GM12878 (cell line): ENCODE data around the gene TROAP. TPM values are rescaled to one million over a fixed set of nuclear protein-coding genes. Genes with fewer than 3 reads are reported as not detected.

Experiments
- CBFB ChIP-seq: IDR thresholded peaks from 2 replicates; pipeline ENCODE4 v1.6.1; 2016; ENCODE audit warnings: antibody characterized with exemption, low read depth
- ESRRA ChIP-seq: IDR thresholded peaks from 2 replicates; pipeline ENCODE4 v1.6.1; 2012; ENCODE audit warnings: mild to moderate bottlenecking, low read length, improper control_type of control experiment
- HDGF ChIP-seq: fragments of 450-650 bp; IDR thresholded peaks from 2 replicates; pipeline ENCODE4 v1.6.1; 2016; ENCODE audit warnings: antibody characterized with exemption
- NFYA ChIP-seq: IDR thresholded peaks from 2 replicates; pipeline ENCODE4 v1.6.1; 2011; ENCODE audit warnings: low read depth, mild to moderate bottlenecking, low read length, improper control_type of control experiment, borderline replicate concordance
- PAX5 ChIP-seq: IDR thresholded peaks from 2 replicates; pipeline ENCODE4 v1.6.1; 2011; ENCODE audit warnings: low read depth, low read length, borderline replicate concordance
- RBBP5 ChIP-seq: fragments of 200-600 bp; sonication (generic); conservative IDR thresholded peaks from 2 replicates; pipeline ENCODE4 v1.6.1; 2016
- RELA ChIP-seq: fragments of 450-650 bp; IDR thresholded peaks from 2 replicates; pipeline ENCODE4 v1.8.0; 2014; ENCODE audit warnings: borderline replicate concordance; ENCODE audit not compliant: partially characterized antibody
- RUNX3 ChIP-seq: IDR thresholded peaks from 2 replicates; pipeline ENCODE4 v1.6.1; 2012; ENCODE audit warnings: low read length, inconsistent platforms
- SIN3A ChIP-seq: IDR thresholded peaks from 2 replicates; pipeline ENCODE4 v1.6.1; 2012; ENCODE audit warnings: low read depth, low read length, improper control_type of control experiment
- SMARCA5 ChIP-seq: fragments of 450-650 bp; IDR thresholded peaks from 2 replicates; pipeline ENCODE4 v1.6.1; 2017; ENCODE audit warnings: mild to moderate bottlenecking
- TBL1XR1 ChIP-seq: IDR thresholded peaks from 2 replicates; pipeline ENCODE4 v1.6.1; 2012; ENCODE audit warnings: low read depth, low read length, improper control_type of control experiment
- ZNF217 ChIP-seq: fragments of 450-650 bp; IDR thresholded peaks from 2 replicates; pipeline ENCODE4 v1.6.1; 2017; ENCODE audit warnings: antibody characterized with exemption, mild to moderate bottlenecking
- ZNF274 ChIP-seq: IDR thresholded peaks from one replicate; pipeline ENCODE4 v1.8.0; 2011; ENCODE audit not compliant: insufficient read length, insufficient read depth
- polyA plus RNA-seq, 11 experiments: library from polyadenylated mRNA; depleted of rRNA in 4 of 11; unstranded in 6 of 11; stranded (reverse) in 5 of 11; fragments of >200 nt; fragmentation: Nextera tagmentation in 4 of 11; fragmentation: Illumina TruSeq in 1 of 11; extraction: Ambion mirVana in 4 of 11; extraction: Trizol in 1 of 11; gene quantifications; 1 replicate in 1 of 11; 2 replicates in 10 of 11; pipeline versions ENCODE4 v1.2.1 to v1.2.3, GENCODE V29; 2011 to 2016; ENCODE audit warnings: inconsistent platforms in 2 of 11, missing spikeins in 2 of 11, low read depth in 1 of 11
- total RNA-seq, 4 experiments: library from RNA; depleted of rRNA in 3 of 4; stranded (reverse); fragments of >200 nt in 3 of 4; fragmentation: Illumina TruSeq in 1 of 4; extraction: Trizol in 1 of 4; gene quantifications; 2 replicates each; pipeline versions ENCODE4 v1.2.1 to v1.2.3, GENCODE V29; 2013 to 2021
- TF ChIP-seq, protein P1 (sequence below): fragments of 150-350 bp; IDR thresholded peaks from 2 replicates; pipeline ENCODE4 v1.6.1; 2014; ENCODE audit warnings: mild to moderate bottlenecking, low read depth, low read length
- TF ChIP-seq, protein P2 (sequence below): fragments of 450-650 bp; IDR thresholded peaks from 2 replicates; pipeline ENCODE4 v1.6.1; 2016; ENCODE audit warnings: mild to moderate bottlenecking
- TF ChIP-seq, protein P3 (sequence below): fragments of 450-650 bp; IDR thresholded peaks from 2 replicates; pipeline ENCODE4 v1.6.1; 2018; ENCODE audit warnings: mild to moderate bottlenecking, low read depth, moderate library complexity; ENCODE audit not compliant: partially characterized antibody
- TF ChIP-seq, protein P4 (sequence below): fragments of 450-650 bp; IDR thresholded peaks from 2 replicates; pipeline ENCODE4 v1.6.1; 2017; ENCODE audit warnings: mild to moderate bottlenecking, moderate library complexity
- TF ChIP-seq, protein P5 (sequence below): fragments of 450-650 bp; IDR thresholded peaks from 2 replicates; pipeline ENCODE4 v1.6.1; 2017; ENCODE audit warnings: mild to moderate bottlenecking

TROAP gene
- total and polyA plus RNA-seq, 10 of the 15 experiments (the other 5 are each of a cell fraction or from before 2014, with no cell fraction given): 26.8 to 93.7 (median 52.6) TPM

DNA sequence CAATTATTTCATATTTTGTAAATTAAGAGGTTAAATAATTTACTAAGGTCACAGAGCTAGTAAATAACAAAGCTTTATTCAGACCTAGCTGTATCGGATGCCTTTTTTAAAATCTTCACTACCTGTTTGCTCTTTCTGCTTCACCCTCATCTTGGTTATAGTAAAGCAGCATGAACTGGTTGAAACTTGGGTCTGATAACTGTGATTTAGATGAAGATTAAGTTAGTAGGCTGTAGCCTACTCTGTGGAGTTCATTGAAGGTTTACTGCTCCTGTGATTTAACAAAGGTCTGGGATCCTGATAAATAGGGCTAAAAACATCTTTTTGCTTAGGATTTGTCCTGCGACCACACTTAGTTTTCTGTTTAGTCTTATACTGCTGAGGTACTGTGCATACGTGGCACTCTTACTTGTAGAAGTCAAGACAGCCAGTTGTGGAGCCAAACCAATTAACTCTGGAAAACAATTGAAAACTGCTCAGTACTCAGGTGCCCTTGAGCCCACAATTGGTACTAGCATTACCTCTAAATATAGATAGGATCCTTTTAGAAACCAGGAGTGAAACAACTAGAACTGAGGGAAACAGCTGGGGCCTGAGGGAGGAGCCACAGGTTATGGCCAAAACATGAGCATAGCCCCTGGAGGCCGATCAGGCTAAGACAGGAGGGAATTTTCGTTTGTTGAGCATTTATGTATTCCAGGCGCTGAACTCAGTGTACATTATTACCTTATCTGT, 46.5 kb downstream of the TROAP start (continued):
- TF ChIP-seq, protein P1, sequence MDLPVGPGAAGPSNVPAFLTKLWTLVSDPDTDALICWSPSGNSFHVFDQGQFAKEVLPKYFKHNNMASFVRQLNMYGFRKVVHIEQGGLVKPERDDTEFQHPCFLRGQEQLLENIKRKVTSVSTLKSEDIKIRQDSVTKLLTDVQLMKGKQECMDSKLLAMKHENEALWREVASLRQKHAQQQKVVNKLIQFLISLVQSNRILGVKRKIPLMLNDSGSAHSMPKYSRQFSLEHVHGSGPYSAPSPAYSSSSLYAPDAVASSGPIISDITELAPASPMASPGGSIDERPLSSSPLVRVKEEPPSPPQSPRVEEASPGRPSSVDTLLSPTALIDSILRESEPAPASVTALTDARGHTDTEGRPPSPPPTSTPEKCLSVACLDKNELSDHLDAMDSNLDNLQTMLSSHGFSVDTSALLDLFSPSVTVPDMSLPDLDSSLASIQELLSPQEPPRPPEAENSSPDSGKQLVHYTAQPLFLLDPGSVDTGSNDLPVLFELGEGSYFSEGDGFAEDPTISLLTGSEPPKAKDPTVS: no peak
- TF ChIP-seq, protein P2, sequence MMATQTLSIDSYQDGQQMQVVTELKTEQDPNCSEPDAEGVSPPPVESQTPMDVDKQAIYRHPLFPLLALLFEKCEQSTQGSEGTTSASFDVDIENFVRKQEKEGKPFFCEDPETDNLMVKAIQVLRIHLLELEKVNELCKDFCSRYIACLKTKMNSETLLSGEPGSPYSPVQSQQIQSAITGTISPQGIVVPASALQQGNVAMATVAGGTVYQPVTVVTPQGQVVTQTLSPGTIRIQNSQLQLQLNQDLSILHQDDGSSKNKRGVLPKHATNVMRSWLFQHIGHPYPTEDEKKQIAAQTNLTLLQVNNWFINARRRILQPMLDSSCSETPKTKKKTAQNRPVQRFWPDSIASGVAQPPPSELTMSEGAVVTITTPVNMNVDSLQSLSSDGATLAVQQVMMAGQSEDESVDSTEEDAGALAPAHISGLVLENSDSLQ: no peak
- TF ChIP-seq TBL1XR1 (no peak), ZNF217 (no peak), NFYA (no peak), CBFB (0 out of 2 replicates have a peak, but pooled peaks have one; percentile 27), HDGF (no peak), ESRRA (no peak), PAX5 (no peak), RELA (no peak), SIN3A (no peak; the same call in 1 of the 2 replicates), RBBP5 (no peak), SMARCA5 (no peak; the same call in 1 of the 2 replicates), RUNX3 (peak; percentile 58), ZNF274 (no peak)
- TF ChIP-seq, protein P3, sequence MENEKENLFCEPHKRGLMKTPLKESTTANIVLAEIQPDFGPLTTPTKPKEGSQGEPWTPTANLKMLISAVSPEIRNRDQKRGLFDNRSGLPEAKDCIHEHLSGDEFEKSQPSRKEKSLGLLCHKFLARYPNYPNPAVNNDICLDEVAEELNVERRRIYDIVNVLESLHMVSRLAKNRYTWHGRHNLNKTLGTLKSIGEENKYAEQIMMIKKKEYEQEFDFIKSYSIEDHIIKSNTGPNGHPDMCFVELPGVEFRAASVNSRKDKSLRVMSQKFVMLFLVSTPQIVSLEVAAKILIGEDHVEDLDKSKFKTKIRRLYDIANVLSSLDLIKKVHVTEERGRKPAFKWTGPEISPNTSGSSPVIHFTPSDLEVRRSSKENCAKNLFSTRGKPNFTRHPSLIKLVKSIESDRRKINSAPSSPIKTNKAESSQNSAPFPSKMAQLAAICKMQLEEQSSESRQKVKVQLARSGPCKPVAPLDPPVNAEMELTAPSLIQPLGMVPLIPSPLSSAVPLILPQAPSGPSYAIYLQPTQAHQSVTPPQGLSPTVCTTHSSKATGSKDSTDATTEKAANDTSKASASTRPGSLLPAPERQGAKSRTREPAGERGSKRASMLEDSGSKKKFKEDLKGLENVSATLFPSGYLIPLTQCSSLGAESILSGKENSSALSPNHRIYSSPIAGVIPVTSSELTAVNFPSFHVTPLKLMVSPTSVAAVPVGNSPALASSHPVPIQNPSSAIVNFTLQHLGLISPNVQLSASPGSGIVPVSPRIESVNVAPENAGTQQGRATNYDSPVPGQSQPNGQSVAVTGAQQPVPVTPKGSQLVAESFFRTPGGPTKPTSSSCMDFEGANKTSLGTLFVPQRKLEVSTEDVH: no peak
- TF ChIP-seq, protein P4, sequence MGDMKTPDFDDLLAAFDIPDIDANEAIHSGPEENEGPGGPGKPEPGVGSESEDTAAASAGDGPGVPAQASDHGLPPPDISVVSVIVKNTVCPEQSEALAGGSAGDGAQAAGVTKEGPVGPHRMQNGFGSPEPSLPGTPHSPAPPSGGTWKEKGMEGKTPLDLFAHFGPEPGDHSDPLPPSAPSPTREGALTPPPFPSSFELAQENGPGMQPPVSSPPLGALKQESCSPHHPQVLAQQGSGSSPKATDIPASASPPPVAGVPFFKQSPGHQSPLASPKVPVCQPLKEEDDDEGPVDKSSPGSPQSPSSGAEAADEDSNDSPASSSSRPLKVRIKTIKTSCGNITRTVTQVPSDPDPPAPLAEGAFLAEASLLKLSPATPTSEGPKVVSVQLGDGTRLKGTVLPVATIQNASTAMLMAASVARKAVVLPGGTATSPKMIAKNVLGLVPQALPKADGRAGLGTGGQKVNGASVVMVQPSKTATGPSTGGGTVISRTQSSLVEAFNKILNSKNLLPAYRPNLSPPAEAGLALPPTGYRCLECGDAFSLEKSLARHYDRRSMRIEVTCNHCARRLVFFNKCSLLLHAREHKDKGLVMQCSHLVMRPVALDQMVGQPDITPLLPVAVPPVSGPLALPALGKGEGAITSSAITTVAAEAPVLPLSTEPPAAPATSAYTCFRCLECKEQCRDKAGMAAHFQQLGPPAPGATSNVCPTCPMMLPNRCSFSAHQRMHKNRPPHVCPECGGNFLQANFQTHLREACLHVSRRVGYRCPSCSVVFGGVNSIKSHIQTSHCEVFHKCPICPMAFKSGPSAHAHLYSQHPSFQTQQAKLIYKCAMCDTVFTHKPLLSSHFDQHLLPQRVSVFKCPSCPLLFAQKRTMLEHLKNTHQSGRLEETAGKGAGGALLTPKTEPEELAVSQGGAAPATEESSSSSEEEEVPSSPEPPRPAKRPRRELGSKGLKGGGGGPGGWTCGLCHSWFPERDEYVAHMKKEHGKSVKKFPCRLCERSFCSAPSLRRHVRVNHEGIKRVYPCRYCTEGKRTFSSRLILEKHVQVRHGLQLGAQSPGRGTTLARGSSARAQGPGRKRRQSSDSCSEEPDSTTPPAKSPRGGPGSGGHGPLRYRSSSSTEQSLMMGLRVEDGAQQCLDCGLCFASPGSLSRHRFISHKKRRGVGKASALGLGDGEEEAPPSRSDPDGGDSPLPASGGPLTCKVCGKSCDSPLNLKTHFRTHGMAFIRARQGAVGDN: no peak
- TF ChIP-seq, protein P5, sequence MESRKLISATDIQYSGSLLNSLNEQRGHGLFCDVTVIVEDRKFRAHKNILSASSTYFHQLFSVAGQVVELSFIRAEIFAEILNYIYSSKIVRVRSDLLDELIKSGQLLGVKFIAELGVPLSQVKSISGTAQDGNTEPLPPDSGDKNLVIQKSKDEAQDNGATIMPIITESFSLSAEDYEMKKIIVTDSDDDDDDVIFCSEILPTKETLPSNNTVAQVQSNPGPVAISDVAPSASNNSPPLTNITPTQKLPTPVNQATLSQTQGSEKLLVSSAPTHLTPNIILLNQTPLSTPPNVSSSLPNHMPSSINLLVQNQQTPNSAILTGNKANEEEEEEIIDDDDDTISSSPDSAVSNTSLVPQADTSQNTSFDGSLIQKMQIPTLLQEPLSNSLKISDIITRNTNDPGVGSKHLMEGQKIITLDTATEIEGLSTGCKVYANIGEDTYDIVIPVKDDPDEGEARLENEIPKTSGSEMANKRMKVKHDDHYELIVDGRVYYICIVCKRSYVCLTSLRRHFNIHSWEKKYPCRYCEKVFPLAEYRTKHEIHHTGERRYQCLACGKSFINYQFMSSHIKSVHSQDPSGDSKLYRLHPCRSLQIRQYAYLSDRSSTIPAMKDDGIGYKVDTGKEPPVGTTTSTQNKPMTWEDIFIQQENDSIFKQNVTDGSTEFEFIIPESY: no peak
